Iris pigment epithelial cell (primary cell): Measurements from ENCODE around the gene TAS2R4.
A peak's percentile ranks its signal among the peaks of the same experiment; 100 is the strongest.
"Not testable (repeated sequence)": the region's sequence is repeated elsewhere in the genome, so short reads cannot be mapped to it uniquely, and the experiment has no call there.

Experiments used
- DNase-seq: peaks from one replicate; pipeline ENCODE4 v3.0.0-alpha.2; 2011; ENCODE audit warnings: low read depth

The TAS2R4 gene

GRCh38 chr7:141776374-141776773 lies at the start of gene TAS2R4:
TAS2R4 (plus strand) TSS chr7:141776674; CDS start chr7:141778489, 1,815 bp downstream.
- no peak for DNase-seq

DNA sequence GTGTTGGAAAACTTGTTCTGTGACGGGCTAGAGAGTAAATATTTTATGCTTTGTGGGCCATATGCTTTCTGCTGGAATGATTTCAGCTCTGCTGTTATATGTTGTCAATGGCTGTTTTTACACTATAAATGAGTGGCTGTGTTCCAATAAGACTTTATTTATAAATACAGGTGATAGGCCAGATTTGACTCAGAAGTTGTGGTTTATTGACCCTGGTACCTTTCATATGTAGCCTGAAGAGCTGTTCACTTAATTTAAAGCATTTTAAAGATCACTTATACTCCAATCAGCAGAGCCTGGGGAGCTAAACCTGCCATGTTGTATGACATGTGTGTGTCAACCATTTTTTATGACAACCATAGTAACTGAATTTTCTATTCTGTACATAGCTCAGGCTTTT lies 47.5 kb upstream of the TAS2R4 start:
- no peak for DNase-seq

DNA sequence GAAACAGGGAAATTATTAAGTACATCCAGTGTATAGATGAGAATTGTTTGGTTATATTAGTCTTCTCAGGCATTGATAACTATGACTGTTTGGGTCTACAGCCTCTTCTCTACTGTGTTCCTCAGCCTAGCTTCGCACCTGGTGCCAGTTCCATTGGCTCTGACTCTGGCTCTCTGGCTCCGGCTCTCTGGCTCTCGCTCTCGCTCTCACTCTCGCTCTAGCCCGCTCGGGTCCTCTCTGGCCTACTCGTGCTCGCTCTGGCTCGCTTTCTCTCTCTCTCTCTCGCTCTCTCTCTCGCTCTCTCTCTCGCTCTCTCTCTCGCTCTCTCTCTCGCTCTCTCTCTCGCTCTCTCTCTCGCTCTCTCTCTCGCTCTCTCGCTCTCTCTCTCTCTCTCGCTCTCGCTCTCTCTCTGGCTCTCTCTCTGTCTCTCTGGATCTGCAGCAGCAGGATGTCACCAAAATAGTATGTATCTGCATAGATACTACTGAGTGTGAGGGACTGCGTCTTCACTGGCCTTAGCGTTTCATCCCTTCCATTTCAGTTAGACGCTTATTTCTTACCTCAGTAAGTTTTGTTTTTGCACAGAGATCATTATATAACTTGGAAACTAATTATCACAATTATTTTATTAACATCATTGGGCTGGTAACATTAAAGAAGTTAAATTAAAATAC lies 44.9 kb upstream of the TAS2R4 start:
- DNase-seq = no peak

DNA sequence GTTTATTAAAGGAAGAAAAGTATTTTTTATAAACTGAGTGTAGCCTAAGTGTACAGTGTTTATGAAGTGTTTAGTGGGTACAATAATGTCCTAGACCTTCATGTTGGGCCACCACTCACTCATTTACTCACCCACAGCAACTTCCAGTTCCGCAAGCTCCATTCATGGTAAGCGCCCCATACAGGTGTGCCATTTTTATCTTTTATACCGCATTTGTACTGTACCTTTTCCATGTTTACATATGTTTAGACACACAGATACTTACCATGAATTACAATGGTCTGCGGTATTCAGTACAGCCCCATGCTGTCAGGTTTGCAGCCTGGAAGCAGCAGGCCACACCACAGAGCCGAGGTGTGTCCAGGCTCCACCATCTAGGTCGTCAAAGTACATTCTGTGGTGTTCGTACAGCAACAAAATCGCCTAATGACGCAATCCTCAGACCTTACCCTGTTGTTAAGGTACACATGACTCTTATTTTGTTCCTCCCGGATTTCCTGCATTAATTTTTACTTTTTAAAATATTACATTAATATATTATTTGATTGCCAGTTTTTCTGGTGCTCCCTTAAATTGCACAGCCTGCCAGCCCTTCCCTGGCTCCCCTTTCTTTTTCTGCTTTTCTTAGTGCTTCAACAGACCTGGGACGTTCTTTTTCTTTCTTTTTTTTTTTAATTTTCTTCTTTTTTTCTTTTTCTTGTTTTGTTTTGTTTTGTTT lies 39.2 kb upstream of the TAS2R4 start:
- peak; percentile 8 for DNase-seq

DNA sequence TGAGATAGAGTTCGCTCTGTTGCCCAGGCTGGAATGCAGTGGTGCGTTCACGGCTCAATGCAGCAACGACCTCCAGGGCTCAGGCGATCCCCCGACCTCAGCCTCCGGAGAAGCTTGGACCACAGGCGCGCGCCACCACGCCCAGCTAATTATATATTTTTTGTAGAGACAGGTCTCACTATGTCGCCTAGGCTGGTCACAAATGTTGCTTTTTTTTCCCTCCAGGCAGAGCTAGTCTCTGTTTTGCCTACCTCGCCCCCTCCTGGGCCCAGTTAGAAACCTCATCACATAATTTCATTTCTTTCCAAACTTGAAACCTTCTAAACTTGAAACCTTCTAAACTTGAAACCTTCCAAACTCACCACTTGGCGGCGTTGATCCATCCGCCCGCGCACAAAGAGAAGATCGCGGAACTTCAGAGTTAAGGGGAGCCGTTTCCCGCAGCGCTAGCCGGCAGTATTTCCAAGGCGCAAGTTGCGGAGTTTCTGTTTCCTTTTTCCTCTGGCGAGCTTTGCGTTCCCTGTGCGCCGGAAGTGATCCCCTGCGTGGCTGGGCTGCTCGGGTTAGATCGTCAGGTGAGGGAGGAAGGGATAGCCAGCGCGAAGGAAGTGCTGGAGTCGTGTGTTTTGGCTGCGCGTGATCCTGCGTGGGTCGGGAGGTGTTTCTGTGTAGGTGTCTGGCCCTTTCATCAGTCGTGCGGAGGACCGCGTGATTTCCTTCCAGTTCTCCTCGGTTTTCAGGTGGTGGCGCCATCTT lies 38.5 kb upstream of the TAS2R4 start, which contains the start of gene SSBP1:
Gene SSBP1, plus strand, starts transcription at position 523 of the 756 bp plus-strand sequence. CDS start 809 bp downstream, outside the sequence.
- DNase-seq = peak; percentile 98

DNA sequence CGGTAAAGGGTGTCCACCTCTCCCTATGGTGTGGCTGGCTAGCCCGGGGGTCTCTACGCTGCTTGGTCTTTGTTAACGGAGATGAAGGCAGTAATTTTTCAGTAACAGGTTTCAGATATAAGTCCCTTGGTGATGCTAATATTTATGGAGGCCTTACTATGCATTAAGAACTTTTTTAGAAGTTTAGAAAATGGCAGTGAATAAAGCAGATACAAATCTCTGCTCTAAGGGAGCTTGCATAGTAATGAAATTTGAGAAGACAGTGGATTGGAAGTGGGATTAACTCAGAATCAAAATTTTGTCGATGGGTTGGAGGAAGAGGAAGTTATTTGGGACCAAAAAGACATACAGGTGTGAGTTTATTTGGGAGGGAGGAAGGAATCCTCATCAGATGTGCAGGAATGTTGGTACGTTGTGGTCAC lies 37.9 kb upstream of the TAS2R4 start:
- DNase-seq = no peak

- DNase-seq = no peak
Measured at GRCh38 chr7:141739250-141739649, 37.2 kb upstream of the TAS2R4 start.

- peak; percentile 34 for DNase-seq
Measured at GRCh38 chr7:141742229-141742628, 34.2 kb upstream of the TAS2R4 start.

GRCh38 chr7:141744131-141744530 lies 32.3 kb upstream of the TAS2R4 start:
- DNase-seq = no peak

DNA sequence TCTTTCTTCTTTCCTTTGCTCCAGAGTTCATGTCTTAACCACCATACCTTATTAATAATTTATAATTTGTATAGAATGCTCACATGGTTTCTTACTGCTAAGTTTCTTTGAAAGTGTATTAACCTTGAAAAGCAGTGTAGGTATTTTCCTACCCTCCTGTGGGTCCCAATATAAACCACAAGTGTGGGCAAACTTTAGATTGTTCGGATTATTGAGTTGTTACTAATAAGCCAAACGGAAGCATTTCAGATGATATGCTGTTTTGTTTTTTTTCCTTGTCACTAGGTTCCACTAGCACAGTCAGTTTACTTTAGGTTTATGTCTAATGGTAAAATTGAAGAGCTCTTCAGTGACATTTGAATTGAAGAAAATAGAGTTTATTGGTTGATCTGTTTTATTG lies 28.1 kb upstream of the TAS2R4 start:
- peak; percentile 61 for DNase-seq

DNA sequence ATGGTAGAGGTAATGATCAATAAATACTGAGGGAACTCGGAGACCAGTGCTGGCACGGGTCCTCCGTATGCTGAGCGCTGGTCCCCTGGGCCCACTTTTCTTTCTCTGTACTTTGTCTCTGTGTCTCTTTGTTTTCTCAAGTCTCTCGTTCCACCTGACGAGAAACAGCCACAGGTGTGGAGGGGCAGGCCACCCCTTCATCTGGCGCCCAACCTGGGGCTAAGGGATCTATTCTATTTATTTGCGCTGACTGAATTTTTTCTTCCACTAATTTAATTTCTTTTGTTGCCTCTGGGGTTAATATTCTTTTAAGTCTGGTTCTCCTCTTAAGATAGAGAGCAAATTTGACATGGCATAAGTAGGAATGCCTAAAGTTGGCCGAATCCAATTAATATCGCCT lies 24.6 kb upstream of the TAS2R4 start:
- peak; percentile 15 for DNase-seq

DNA sequence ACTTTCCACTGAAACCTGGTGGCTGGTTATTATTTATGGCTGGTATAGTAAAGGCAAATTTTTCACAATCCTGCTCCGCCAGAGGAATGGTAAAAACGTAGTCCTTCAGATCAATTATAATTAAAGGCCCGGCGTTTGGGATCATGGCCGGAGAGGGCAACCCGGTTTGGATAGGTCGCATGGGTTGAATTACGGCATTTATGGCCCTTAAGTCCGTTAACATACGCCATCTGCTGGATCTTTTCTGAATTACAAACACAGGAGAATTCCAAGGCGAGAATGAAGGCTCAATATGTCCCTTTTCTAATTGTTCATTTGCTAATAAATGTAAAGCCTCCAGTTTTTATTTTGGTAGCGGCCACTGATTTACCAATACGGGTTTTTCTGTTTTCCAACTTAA lies 23.8 kb upstream of the TAS2R4 start:
- no peak for DNase-seq

GRCh38 chr7:141754939-141755338 lies 21.5 kb upstream of the TAS2R4 start:
- peak; percentile 16 for DNase-seq

DNA sequence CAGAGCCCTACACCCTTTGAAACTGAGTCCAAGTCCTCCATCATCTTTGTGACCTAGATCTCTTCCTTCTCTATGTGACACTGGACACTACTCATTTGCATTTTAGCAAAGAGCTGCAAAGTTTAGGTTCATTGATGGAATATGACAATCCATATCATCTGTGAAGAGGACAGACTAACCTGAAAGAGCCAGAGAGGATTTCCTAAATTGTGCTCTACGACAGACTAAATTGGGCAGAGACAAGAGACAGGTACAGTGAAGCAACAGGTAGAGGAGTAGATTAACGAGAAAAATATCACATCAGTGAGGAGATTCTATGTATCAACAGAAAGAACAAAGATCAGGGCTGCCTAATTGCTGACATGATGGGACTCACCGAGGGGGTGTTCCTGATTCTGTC lies 12.7 kb upstream of the TAS2R4 start, which contains the start of gene TAS2R3:
Gene TAS2R3, plus strand, starts transcription at position 301 of the 400 bp plus-strand sequence. Its CDS starts 62 bp downstream, at position 363.
- DNase-seq = no peak

- not testable (repeated sequence) for DNase-seq
Measured at GRCh38 chr7:141770083-141770583, 6.3 kb upstream of the TAS2R4 start.

DNA sequence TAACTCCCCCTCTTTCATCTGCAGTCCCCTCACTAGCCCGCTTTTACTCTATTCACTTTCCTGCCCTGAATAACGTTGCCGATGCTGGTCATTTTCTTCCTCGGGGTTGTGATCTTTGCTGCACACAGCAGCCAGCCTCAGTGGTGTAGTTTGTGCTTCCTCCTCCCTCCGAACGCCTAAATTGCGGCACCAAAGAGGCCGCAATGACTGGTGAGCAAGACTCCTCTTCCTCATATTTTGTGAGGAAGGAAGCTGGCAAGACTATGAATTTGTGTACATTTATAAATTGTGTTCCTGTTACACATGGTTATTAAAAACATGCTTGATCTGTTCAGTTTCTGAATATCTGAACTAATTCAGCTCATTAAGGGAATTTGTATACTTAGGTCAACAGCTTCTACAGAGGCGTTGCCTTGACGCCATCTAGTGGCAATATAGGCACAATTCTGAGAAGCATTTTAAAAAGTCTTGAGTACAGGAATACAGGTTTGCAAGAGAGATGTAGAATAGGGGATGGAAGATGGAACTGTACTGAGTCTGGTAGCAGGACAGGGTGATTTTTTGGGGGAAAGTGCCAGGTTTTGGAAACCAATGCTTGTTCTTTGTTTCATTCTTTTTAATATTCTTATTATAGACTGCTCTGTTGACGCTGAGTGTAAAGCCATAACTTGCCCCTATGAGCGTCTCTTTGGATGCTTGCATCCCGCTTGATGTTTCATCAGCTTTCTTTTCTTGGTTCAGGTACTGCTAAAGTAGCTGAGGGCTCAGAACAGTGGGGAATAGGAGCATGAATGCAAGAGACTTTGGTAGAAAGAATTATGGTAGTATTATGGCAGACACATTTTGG lies 9.5 kb downstream of the TAS2R4 start:
- peak; percentile 65 for DNase-seq

DNA sequence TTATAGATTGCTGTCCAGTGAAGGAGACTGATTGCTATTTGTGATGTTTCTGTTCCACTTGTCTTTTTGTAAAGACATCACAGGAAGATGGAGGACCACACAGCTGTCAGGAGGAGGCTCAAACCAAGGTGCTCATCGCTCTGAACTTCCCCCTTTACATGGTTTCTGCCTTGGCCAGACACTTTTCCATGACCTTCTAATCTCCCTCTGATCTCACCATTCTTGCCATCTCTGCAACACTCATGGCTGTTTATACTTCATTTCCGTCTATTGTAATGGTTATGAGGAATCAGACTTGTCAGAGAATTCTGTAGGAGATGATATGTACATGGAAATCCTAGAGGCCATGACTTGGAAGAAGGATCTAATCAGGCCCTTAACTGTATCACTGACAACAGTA lies 11.8 kb downstream of the TAS2R4 start:
- no peak for DNase-seq

- DNase-seq = no peak
Measured at GRCh38 chr7:141789917-141790316, 13.4 kb downstream of the TAS2R4 start, which contains the start of gene TAS2R5. TAS2R5 (plus strand) TSS chr7:141790217; CDS start chr7:141790362, 145 bp downstream.

DNA sequence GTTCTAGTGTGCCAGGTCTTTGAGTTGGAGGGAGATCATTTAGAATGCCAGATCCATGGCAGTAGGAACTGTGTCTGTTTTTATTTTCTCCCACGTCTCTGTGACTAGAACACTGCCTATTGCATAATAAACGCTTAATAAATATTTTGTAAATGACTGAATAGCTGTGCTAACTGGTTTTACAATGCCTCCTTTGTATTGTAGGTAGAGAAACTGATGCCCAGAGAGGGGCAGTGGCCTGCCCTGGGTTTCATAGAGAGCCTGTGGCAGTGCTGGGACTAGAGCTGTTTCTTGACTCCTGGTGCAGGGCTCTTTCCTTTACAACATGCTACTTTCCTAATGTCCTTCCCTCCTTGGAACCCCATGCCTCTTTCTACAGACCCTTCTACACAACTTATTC lies 16.1 kb downstream of the TAS2R4 start:
- no peak for DNase-seq

DNA sequence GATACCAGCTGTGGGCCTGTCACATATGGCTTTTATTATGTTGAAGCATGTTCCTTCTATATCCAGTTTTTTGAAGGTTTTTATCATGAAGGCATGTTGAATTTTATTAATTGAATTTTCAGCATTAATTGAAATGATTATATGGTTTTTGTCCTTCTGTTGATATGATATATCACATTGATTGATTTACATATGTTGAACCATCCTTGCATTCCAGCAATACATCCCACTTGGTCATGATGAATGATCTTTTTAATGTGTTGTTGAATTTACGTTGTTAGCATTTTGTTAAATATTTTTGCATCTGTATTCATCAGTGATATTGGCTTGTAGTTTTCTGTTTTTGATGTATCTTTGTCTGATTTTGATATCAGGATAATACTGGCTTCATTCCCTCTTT lies 43.6 kb downstream of the TAS2R4 start:
- DNase-seq = no peak

GRCh38 chr7:141822432-141822831 lies 46.0 kb downstream of the TAS2R4 start:
- DNase-seq = not testable (repeated sequence)
